Coronary artery (tissue), 2 donors: ENCODE data around the gene KLK3.

Experiments used
- DNase-seq: peaks from one replicate; pipeline ENCODE4 v3.0.0-alpha.2; 2017; ENCODE audit warnings: low spot score
- H3K27ac ChIP-seq, 2 donors: fragments of 200-600 bp; sonication (generic); one replicate each; pipeline ENCODE4 v1.5.1; 2016 to 2019
- H3K4me3 ChIP-seq: fragments of 200-600 bp; sonication (generic); 2 replicates; pipeline ENCODE4 v1.5.1; 2016; ENCODE audit warnings: mild to moderate bottlenecking, moderate library complexity
- TF ChIP-seq, protein P1 (sequence below): fragments of 200-600 bp; sonication (generic); IDR thresholded peaks from one replicate; pipeline ENCODE4 v1.5.1; 2019; ENCODE audit warnings: antibody characterized with exemption

KLK3 gene

DNA sequence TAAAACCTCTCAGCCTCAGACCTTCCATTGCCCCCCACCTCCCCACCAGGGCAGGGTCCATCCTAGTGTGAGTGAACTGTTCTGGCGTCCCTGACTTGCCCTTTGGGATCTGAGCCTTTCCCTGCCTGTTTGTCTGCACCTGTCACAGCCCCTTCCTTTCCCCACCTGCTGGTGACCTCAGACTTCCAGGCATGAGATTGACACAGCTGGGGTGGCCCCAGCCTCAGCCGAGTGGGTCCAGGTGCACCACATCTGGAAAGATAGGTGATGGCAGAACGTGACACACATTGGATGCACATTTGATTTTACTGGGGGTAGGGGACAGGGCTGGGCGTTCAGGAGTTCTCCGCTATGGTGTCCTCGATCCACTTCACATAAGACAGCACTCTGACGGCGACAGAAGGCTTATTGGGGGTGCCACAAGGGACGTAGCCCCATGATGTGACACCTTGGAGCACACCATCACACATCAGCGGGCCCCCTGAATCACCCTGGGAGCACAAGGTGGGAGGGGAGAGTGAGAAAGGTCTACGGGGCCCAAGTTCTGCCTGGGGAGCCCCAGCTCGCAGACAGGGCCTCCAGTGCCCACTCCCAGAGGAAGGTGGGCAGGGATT lies 35.7 kb upstream of the KLK3 start:
- H3K27ac ChIP-seq, result no peak overlapping the region
- no peak for DNase-seq
- no peak overlapping the region for H3K4me3 ChIP-seq
- TF ChIP-seq, protein P1, sequence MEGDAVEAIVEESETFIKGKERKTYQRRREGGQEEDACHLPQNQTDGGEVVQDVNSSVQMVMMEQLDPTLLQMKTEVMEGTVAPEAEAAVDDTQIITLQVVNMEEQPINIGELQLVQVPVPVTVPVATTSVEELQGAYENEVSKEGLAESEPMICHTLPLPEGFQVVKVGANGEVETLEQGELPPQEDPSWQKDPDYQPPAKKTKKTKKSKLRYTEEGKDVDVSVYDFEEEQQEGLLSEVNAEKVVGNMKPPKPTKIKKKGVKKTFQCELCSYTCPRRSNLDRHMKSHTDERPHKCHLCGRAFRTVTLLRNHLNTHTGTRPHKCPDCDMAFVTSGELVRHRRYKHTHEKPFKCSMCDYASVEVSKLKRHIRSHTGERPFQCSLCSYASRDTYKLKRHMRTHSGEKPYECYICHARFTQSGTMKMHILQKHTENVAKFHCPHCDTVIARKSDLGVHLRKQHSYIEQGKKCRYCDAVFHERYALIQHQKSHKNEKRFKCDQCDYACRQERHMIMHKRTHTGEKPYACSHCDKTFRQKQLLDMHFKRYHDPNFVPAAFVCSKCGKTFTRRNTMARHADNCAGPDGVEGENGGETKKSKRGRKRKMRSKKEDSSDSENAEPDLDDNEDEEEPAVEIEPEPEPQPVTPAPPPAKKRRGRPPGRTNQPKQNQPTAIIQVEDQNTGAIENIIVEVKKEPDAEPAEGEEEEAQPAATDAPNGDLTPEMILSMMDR, result no peak

GRCh38 chr19:50819636-50820035 lies 35.1 kb upstream of the KLK3 start:
- TF ChIP-seq, protein P1, result no peak
- H3K27ac ChIP-seq, result no peak overlapping the region
- no peak for DNase-seq
- no peak overlapping the region for H3K4me3 ChIP-seq

GRCh38 chr19:50820086-50820485 lies 34.6 kb upstream of the KLK3 start:
- Histone ChIP-seq H3K27ac (no peak overlapping the region), H3K4me3 (no peak overlapping the region)
- no peak for DNase-seq
- TF ChIP-seq, protein P1, result no peak

DNA sequence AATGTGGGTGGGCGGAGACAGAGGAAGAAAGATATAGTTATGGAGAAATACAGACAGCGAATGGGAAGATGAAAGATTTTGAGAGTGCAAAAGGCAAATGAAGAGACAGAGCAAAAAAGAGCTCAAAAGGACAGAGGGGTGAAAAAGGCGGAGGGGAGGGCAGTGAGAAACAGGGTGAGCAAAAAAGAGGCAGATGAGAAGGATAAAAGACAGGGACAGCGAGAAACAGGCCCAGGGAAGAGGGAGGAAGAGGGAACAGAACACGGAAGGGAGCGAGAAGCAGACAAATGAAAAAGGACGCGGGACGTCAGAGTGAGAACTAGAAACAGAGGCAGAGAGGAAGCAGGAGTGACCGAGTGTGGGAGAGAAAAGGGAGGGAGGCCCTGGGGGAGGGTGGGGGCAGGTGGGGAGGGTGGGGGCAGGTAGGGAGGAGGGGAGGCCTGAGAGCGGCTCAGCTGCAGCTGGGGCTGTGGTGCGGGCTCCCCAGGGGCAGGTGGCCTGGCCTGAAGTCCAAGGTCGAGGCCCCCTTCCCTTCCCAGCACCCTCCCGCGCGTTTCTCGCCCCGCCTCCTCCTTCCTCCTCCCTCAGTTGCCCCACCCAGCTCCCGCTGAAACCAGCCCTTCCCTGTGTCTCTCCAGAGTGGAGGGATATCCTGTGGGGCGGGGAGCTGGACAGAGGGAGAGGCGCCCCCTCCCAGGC lies 34.0 kb upstream of the KLK3 start:
- TF ChIP-seq, protein P1, result no peak
- H3K27ac ChIP-seq, result no peak overlapping the region
- no peak for DNase-seq
- peak overlapping the region; percentile 44 for H3K4me3 ChIP-seq

DNA sequence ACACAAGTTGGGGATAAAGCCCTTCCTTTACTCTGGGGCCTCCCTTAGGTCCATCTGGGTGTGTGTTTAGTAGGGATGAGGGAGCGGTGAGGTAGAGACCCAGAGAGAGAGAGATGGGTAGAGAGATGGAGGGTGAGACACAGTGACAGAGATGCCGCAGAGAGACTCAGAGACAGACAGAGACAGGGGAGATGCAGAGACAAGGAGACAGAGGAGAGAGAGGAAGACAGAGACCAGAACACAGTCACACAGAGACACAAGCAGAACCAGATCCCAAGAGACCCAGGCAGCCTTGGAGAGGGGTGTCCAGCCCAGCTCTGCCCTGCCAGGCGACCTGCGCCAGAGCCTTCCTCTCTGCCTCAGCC lies 33.5 kb upstream of the KLK3 start:
- TF ChIP-seq, protein P1, result no peak
- Histone ChIP-seq H3K4me3 (peak overlapping the region; percentile 44), H3K27ac (no peak overlapping the region)
- DNase-seq, result no peak

- no peak for DNase-seq
- TF ChIP-seq, protein P1, result no peak
- no peak overlapping the region for H3K27ac ChIP-seq
Measured at GRCh38 chr19:50821622-50822021, 33.1 kb upstream of the KLK3 start.

GRCh38 chr19:50822661-50823208 lies 32.0 kb upstream of the KLK3 start:
- H3K4me3 ChIP-seq, result no peak overlapping the region
- DNase-seq, result no peak
- H3K27ac ChIP-seq, result no peak overlapping the region
- TF ChIP-seq, protein P1, result no peak

More at GRCh38 chr19:50821622-50822021, 33.1 kb upstream of the KLK3 start:
- no peak overlapping the region for H3K4me3 ChIP-seq
